ENCODE measurements around the gene ENPP3.

DNA sequence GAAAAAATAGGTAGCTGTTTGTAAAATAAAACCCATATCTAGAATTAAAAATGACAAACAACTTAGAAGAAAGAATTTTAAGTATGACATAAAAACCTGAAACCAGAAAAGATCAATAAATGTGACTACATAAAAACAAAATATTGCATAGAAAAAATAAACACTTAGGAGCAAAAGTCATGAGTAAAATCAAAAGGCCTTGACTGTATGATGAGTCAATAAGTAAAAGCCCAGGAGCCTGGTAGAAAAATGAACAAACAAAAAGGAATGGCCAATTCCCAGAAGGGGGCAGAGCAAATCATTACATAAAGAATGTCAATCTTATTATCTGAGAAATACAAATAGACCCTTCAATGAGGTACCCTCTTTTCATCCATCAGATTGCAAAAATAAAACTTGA lies 150.0 kb downstream of the ENPP3 start:
- no peak for TF ChIP-seq CTCF (tag by site-specific recombination; IDR thresholded peaks at IDR 0.05)
- no peak for TF ChIP-seq SETDB1 (IDR thresholded peaks at IDR 0.05; ENCODE audit: insufficient read length, low read length)
- TF ChIP-seq ATF2 (tag by site-specific recombination; IDR thresholded peaks at IDR 0.05; ENCODE audit: low read depth): no peak
- no peak for TF ChIP-seq ZNF24 (tag by site-specific recombination; IDR thresholded peaks at IDR 0.05)
- TF ChIP-seq YY1 (tag by site-specific recombination; IDR thresholded peaks at IDR 0.05): no peak
- no peak for TF ChIP-seq ZBTB8A (tag by site-specific recombination; IDR thresholded peaks at IDR 0.05)
- no peak for TF ChIP-seq ZNF585B (tag by site-specific recombination; IDR thresholded peaks at IDR 0.05)
- TF ChIP-seq, protein P1, sequence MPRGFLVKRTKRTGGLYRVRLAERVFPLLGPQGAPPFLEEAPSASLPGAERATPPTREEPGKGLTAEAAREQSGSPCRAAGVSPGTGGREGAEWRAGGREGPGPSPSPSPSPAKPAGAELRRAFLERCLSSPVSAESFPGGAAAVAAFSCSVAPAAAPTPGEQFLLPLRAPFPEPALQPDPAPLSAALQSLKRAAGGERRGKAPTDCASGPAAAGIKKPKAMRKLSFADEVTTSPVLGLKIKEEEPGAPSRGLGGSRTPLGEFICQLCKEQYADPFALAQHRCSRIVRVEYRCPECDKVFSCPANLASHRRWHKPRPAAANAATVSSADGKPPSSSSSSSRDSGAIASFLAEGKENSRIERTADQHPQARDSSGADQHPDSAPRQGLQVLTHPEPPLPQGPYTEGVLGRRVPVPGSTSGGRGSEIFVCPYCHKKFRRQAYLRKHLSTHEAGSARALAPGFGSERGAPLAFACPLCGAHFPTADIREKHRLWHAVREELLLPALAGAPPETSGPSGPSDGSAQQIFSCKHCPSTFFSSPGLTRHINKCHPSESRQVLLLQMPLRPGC (tag by site-specific recombination; IDR thresholded peaks at IDR 0.05): no peak
- TF ChIP-seq PRDM10 (tag by site-specific recombination; IDR thresholded peaks at IDR 0.05): no peak
- TF ChIP-seq, protein P2, sequence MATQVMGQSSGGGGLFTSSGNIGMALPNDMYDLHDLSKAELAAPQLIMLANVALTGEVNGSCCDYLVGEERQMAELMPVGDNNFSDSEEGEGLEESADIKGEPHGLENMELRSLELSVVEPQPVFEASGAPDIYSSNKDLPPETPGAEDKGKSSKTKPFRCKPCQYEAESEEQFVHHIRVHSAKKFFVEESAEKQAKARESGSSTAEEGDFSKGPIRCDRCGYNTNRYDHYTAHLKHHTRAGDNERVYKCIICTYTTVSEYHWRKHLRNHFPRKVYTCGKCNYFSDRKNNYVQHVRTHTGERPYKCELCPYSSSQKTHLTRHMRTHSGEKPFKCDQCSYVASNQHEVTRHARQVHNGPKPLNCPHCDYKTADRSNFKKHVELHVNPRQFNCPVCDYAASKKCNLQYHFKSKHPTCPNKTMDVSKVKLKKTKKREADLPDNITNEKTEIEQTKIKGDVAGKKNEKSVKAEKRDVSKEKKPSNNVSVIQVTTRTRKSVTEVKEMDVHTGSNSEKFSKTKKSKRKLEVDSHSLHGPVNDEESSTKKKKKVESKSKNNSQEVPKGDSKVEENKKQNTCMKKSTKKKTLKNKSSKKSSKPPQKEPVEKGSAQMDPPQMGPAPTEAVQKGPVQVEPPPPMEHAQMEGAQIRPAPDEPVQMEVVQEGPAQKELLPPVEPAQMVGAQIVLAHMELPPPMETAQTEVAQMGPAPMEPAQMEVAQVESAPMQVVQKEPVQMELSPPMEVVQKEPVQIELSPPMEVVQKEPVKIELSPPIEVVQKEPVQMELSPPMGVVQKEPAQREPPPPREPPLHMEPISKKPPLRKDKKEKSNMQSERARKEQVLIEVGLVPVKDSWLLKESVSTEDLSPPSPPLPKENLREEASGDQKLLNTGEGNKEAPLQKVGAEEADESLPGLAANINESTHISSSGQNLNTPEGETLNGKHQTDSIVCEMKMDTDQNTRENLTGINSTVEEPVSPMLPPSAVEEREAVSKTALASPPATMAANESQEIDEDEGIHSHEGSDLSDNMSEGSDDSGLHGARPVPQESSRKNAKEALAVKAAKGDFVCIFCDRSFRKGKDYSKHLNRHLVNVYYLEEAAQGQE (tag by site-specific recombination; IDR thresholded peaks at IDR 0.05): no peak
